ENCODE data around the gene GPR21.

DNA sequence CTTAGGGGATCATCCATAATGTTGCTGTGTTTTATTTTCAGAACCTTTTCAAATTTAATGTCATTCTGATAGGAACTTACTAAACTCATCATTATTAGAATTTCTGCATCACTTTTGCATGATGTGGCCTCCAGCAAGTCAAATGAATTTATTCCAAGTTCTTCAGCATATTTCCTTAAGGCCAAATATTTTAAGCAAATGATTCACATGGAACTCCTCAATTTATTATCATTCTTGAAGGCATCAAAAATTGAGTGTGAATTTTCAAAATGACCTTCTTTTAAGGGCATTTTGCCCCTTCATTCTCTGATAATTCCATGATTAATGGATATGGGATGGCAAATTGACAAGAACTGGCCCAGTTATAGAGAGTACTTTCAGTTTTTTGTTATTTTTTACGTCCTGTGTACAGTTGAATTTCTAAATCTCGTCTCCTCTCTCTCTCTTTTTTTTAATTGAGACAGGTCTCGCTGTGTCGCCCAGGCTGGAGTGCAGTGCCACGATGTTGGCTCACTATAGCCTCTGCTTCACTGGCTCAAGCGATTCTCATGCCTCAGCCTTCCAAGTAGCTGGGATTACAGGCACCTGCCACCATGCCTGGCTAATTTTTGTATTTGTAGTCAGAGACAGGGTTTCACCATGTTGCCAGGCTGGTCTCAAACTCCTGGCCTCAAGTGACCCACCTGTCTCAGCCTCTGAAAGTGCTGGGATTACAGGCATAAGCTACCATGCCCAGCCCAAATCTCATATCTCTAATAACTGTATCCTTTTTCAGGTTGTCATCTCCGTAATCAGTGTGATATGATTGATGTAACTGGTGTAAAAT, 29.1 kb downstream of the GPR21 start:
- TF ChIP-seq, protein P1, sequence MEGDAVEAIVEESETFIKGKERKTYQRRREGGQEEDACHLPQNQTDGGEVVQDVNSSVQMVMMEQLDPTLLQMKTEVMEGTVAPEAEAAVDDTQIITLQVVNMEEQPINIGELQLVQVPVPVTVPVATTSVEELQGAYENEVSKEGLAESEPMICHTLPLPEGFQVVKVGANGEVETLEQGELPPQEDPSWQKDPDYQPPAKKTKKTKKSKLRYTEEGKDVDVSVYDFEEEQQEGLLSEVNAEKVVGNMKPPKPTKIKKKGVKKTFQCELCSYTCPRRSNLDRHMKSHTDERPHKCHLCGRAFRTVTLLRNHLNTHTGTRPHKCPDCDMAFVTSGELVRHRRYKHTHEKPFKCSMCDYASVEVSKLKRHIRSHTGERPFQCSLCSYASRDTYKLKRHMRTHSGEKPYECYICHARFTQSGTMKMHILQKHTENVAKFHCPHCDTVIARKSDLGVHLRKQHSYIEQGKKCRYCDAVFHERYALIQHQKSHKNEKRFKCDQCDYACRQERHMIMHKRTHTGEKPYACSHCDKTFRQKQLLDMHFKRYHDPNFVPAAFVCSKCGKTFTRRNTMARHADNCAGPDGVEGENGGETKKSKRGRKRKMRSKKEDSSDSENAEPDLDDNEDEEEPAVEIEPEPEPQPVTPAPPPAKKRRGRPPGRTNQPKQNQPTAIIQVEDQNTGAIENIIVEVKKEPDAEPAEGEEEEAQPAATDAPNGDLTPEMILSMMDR (IDR thresholded peaks at IDR 0.05; ENCODE audit: low read length): no peak
- TF ChIP-seq EZH2 (optimal IDR thresholded peaks at IDR 0.05; ENCODE audit: low read depth, low read length) (no peak), EZH2phosphoT487 (IDR thresholded peaks at IDR 0.05; ENCODE audit: low read length) (no peak)

Measured in MM.1S (cell line).